ENCODE measurements around the gene EEIG1. TPM values are rescaled to one million over a fixed set of nuclear protein-coding genes. Genes with fewer than 3 reads are reported as not detected.

The EEIG1 gene
- total RNA-seq, 1 donor from 2014 or later: 71.1 TPM

- peaks cover 48% of the 10 kb centered on the region for H3K4me1 Mint-ChIP-seq
- no peak for TF ChIP-seq CTCF (conservative IDR thresholded peaks at IDR 0.05)
- H3K4me3 Mint-ChIP-seq: peak overlapping the region; percentile 99
- peaks cover 19% of the 10 kb centered on the region for H3K27me3 Mint-ChIP-seq (ENCODE audit: low read depth)
- no peak for DNase-seq (ENCODE audit: low read depth, low spot score)
- no peaks in the 10 kb centered on the region for H3K9me3 Mint-ChIP-seq
- H3K36me3 Mint-ChIP-seq (ENCODE audit: low read depth): no peaks in the 10 kb centered on the region
- no peak overlapping the region for H3K27ac Mint-ChIP-seq (ENCODE audit: unreplicated experiment)
Observed at GRCh38 chr9:127935765-127936221, 45.0 kb downstream of the EEIG1 start.

GRCh38 chr9:127934986-127935385 is 45.8 kb downstream of the EEIG1 start:
- DNase-seq (ENCODE audit: low read depth, low spot score): no peak
- peak overlapping the region; percentile 99 for H3K4me3 Mint-ChIP-seq

GRCh38 chr9:127934248-127934647 is 46.5 kb downstream of the EEIG1 start:
- peaks cover 52% of the 10 kb centered on the region for H3K4me1 Mint-ChIP-seq
- no peaks in the 10 kb centered on the region for H3K9me3 Mint-ChIP-seq
- DNase-seq (ENCODE audit: low read depth, low spot score): no peak
- peaks cover 30% of the 10 kb centered on the region for H3K27me3 Mint-ChIP-seq (ENCODE audit: low read depth)
- peak overlapping the region; percentile 85 for H3K4me3 Mint-ChIP-seq
- TF ChIP-seq CTCF (conservative IDR thresholded peaks at IDR 0.05): no peak
- H3K27ac Mint-ChIP-seq (ENCODE audit: unreplicated experiment): no peak overlapping the region
- no peaks in the 10 kb centered on the region for H3K36me3 Mint-ChIP-seq (ENCODE audit: low read depth)

More at GRCh38 chr9:127934986-127935385, 45.8 kb downstream of the EEIG1 start:
- peaks cover 23% of the 10 kb centered on the region for H3K27me3 Mint-ChIP-seq (ENCODE audit: low read depth)
- H3K9me3 Mint-ChIP-seq: no peaks in the 10 kb centered on the region
- no peak overlapping the region for H3K27ac Mint-ChIP-seq (ENCODE audit: unreplicated experiment)
- no peak for TF ChIP-seq CTCF (conservative IDR thresholded peaks at IDR 0.05)
- H3K36me3 Mint-ChIP-seq (ENCODE audit: low read depth): no peaks in the 10 kb centered on the region
- H3K4me1 Mint-ChIP-seq: peaks cover 51% of the 10 kb centered on the region

GRCh38 chr9:127931092-127931881 is 49.5 kb downstream of the EEIG1 start:
- no peak for DNase-seq (ENCODE audit: low read depth, low spot score)
- peaks cover 36% of the 10 kb centered on the region for H3K4me1 Mint-ChIP-seq
- H3K27me3 Mint-ChIP-seq (ENCODE audit: low read depth): peaks cover 54% of the 10 kb centered on the region
- H3K27ac Mint-ChIP-seq (ENCODE audit: unreplicated experiment): peak overlapping the region; percentile 13
- peak overlapping the region; percentile 86 for H3K4me3 Mint-ChIP-seq
- no peak for TF ChIP-seq CTCF (conservative IDR thresholded peaks at IDR 0.05)
- no peaks in the 10 kb centered on the region for H3K36me3 Mint-ChIP-seq (ENCODE audit: low read depth)
- H3K9me3 Mint-ChIP-seq: no peaks in the 10 kb centered on the region

Other genes with a start within 250 kb of the EEIG1 start
- gene TOR2A, start 245.7 kb downstream of the EEIG1 start, total RNA-seq: 25.7 and 27.4 TPM in 2 replicates
- gene SH2D3C, start 202.3 kb downstream of the EEIG1 start, total RNA-seq: 6.0 and 7.2 TPM in 2 replicates
- 77.0 and 84.8 TPM in 2 replicates for gene CDK9, start 195.0 kb downstream of the EEIG1 start, total RNA-seq
- 64.6 and 69.9 TPM in 2 replicates for gene FPGS, start 178.1 kb downstream of the EEIG1 start, total RNA-seq
- gene ENG, start 126.3 kb downstream of the EEIG1 start, total RNA-seq: 2.6 and 3.3 TPM in 2 replicates
- 39.6 and 45.5 TPM in 2 replicates for gene AK1, start 103.3 kb downstream of the EEIG1 start, total RNA-seq
- 25.4 and 27.4 TPM in 2 replicates for gene ST6GALNAC6, start 81.4 kb downstream of the EEIG1 start, total RNA-seq
- gene ST6GALNAC4, start 63.9 kb downstream of the EEIG1 start, total RNA-seq: 12.6 and 14.5 TPM in 2 replicates
- 2.6 and 3.4 TPM in 2 replicates for gene PIP5KL1, start 50.2 kb downstream of the EEIG1 start, total RNA-seq
- 52.2 and 59.1 TPM in 2 replicates for gene DPM2, start 43.1 kb downstream of the EEIG1 start, total RNA-seq
- 9.8 and 11.8 TPM in 2 replicates for gene NAIF1, start 86.3 kb upstream of the EEIG1 start, total RNA-seq
- gene SLC25A25, start 87.2 kb upstream of the EEIG1 start, total RNA-seq: 13.9 and 16.8 TPM in 2 replicates
- gene PTGES2, start 146.7 kb upstream of the EEIG1 start, total RNA-seq: 63.2 and 72.2 TPM in 2 replicates
- not detected in 2 replicates for gene LCN2, start 168.5 kb upstream of the EEIG1 start, total RNA-seq
- gene BBLN, start 179.3 kb upstream of the EEIG1 start, total RNA-seq: 80.6 and 82.5 TPM in 2 replicates
- gene CIZ1, start 210.6 kb upstream of the EEIG1 start, total RNA-seq: 201 and 226 TPM in 2 replicates
- gene DNM1, start 222.4 kb upstream of the EEIG1 start, total RNA-seq: 84.0 and 87.2 TPM in 2 replicates

Data from neural crest cell (in vitro differentiated cells).